GM18951 (cell line): ENCODE results near the gene ARHGAP45.

Experiments used
- POLR2A ChIP-seq: IDR thresholded peaks from 4 replicates; pipeline ENCODE4 v1.6.1; 2011; ENCODE audit warnings: mild to moderate bottlenecking; ENCODE audit not compliant: insufficient read length, insufficient read depth; ENCODE audit errors: extremely low read depth
- in situ Hi-C: fragments of 300-500 bp; cut with MboI; formaldehyde crosslinking; loops from one replicate; pipeline ENCODE4 v1.12.0; 2022; ENCODE audit warnings: low sequenced_read_pairs, mixed read lengths, inconsistent platforms; ENCODE audit not compliant: unreplicated experiment

Gene ARHGAP45

DNA sequence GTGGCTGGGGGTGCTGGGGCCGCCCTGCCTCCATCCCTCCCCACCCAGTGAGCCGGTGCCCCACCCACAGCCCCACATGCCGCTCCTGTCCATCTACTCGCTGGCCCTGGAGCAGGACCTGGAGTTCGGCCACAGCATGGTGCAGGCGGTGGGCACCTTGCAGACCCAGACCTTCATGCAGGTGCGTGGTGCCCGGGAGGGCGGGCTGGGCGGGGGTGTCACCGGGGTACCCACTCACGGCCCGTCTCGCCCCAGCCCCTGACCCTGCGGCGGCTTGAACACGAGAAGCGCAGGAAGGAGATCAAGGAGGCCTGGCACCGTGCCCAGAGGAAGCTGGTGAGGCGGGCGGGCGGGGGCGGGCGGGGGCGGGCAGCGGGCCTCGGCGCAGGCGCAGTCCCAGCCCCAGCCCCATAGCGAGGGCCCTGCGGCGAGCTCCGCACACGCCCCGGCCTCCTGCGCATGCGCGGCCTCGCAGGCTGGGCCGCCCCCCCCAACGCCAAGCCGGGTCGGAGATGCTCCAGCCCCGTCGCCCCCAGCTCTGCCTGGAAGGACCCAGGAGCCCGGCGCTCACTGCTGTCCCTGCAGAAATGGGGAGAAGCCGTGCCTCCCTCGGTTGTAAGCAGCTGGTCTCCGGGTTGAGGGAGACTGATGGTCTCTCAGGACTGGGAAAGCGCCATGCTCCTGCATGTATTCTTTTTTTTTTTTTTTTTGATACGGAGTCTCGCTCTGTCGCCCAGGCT, 7.7 kb downstream of the ARHGAP45 start:
- in situ Hi-C loops = no loop called here
- TF ChIP-seq POLR2A = peak; percentile 53

DNA sequence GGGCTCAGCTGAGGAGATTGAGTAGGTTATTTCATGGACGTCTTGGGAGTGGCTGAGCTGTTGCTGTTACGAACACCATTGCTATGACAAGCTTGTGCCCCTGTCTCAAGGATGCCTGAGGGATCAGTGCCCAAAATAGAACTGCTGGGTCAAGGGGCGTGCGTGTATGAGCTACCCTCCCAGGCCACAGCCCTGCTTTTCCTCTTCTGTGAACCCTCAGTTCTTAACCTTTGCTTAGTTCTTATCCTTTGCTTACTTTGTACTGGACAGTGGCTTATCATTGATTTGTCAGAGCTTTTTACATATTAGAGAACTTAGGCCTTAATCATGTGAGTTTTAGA, 9.0 kb downstream of the ARHGAP45 start:
- in situ Hi-C loops = no loop called here
- TF ChIP-seq POLR2A = no peak

DNA sequence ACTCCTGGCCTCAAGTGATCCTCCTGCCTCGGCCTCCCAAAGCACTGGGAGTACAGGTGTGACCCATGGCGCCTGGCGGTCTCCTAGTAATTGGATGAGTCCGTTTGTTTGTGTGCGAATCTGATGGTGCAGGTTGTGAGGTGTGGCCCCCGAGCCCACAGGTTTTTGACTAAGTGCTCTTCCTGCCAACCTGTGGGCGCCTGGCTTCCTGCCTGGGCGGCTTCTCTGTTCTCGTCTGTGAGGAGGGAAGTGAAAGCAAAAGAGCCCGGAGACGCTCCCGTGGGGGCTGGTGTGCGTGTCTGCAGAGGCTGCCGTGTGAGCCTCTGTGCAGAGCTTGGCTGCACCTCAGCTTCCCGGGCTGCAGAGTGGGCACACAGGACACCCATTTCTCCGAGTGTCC, 10.0 kb downstream of the ARHGAP45 start:
- TF ChIP-seq POLR2A = peak; percentile 35
- in situ Hi-C loops = no loop called here

DNA sequence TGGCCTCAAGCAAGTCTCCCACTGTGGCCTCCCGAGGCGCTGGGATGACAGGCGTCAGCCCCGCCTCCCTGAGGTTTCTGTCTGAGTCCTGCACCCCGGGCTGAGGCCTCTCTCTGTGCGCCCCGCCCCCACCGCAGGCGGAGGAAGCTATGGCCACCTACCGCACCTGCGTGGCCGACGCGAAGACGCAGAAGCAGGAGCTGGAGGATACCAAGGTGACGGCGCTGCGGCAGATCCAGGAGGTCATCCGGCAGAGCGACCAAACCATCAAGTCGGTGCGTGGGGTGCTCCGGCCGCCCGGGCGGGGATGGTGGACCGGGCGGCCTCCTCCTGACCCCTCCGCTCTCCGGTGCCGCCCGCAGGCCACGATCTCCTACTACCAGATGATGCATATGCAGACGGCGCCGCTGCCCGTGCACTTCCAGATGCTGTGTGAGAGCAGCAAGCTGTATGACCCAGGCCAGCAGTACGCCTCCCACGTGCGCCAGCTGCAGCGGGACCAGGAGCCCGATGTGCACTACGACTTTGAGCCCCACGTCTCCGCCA, 12.7 kb downstream of the ARHGAP45 start:
- in situ Hi-C loops = no loop called here
- TF ChIP-seq POLR2A = no peak

DNA sequence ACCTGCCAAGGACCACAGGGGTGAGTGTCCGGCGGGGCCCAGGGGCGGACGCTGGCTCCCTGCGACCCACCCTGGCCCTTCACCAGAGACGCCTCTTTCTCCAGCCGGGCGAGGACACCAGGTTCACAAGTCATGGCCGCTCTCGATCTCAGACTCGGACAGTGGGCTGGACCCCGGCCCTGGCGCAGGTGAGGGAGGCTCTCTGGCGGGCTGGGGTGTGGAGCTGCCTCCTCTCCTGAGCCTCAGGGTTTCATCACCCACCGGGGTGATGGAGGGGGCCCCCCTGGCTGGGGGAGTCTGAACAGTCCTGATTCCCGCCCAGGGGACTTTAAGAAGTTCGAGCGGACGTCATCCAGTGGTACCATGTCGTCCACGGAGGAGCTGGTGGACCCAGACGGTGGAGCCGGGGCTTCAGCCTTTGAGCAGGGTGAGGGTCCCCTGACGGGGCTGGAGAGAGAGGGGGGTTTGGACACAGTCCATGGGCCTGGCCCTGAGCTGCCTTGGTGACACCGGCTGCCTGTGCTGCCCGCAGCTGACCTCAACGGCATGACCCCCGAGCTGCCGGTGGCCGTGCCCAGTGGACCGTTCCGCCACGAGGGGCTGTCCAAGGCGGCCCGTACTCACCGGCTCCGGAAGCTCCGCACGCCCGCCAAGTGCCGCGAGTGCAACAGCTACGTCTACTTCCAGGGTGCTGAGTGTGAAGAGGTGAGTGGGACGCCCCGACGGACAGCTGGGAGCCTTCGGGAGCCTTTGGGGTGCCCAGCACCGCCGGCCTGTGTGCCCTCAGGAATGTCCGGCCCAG, 13.6 kb downstream of the ARHGAP45 start:
- no peak for TF ChIP-seq POLR2A
- in situ Hi-C loops = no loop called here

DNA sequence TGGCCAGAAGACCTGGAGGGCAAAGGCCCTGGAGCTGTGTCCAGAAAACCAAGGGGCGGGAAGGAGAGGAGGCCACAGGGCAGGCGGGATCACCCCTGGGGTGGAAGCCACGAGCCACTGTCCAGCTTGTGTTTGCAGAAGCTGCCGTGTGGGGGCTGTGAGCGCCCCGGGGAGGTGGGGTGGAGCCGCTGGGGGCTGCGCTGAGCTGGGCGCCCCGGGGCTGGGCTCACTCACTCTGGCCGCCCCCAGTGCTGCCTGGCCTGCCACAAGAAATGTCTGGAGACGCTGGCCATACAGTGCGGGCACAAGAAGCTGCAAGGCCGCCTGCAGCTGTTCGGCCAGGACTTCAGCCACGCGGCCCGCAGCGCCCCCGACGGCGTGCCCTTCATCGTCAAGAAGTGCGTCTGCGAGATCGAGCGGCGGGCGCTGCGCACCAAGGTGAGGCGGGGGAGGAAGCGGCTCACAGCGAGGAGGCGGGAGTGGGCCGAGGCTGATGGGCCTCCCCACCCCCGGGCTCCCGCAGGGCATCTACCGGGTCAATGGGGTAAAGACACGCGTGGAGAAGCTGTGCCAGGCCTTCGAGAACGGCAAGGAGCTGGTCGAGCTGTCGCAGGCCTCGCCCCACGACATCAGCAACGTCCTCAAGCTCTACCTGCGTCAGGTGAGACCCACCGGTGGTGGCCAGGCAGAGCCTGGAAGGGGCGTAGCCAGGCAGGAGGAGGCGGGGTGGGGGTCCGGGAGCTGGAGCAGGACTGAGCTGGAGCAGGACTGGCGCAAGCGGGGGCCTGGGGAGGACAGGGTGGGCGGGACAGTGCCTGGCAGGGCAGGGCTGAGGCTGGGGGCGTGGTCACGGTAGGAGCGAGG, 14.6 kb downstream of the ARHGAP45 start:
- in situ Hi-C loops = no loop called here
- TF ChIP-seq POLR2A = no peak

DNA sequence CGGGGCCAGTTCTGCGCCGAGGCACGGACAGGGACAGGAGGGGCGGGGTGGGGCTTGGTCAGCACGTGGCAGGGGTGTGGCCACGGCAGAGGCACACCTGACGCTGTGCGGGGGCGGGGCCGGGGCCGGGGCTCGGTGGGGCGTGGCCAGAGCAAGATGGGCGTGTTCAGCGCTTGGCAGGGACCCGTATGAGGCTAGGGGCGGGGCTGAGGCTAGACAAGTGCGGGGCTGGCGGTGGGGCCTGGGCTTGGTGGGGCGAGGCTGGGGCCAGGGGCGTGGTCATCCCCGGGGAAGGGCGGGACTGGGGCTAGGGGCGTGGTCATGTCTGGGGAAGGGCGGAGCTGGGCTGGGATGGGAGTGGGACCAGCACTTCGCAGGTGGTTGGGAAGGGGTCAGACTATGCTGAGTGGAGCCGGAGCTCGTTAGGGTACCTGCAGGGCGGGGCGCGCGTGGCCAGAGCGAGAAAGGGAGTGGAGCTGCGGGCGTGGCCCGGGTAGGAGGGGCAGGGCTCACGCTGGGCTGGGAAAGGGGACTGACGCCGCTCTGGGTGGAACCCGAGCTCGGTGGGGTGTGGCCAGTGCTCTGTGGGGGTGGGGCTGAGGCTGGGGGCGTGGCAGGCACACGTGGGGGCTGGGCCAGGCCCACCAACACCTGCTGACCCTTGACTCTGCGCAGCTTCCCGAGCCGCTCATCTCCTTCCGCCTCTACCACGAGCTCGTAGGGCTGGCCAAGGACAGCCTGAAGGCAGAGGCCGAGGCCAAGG, 15.4 kb downstream of the ARHGAP45 start:
- in situ Hi-C loops = no loop called here
- no peak for TF ChIP-seq POLR2A

DNA sequence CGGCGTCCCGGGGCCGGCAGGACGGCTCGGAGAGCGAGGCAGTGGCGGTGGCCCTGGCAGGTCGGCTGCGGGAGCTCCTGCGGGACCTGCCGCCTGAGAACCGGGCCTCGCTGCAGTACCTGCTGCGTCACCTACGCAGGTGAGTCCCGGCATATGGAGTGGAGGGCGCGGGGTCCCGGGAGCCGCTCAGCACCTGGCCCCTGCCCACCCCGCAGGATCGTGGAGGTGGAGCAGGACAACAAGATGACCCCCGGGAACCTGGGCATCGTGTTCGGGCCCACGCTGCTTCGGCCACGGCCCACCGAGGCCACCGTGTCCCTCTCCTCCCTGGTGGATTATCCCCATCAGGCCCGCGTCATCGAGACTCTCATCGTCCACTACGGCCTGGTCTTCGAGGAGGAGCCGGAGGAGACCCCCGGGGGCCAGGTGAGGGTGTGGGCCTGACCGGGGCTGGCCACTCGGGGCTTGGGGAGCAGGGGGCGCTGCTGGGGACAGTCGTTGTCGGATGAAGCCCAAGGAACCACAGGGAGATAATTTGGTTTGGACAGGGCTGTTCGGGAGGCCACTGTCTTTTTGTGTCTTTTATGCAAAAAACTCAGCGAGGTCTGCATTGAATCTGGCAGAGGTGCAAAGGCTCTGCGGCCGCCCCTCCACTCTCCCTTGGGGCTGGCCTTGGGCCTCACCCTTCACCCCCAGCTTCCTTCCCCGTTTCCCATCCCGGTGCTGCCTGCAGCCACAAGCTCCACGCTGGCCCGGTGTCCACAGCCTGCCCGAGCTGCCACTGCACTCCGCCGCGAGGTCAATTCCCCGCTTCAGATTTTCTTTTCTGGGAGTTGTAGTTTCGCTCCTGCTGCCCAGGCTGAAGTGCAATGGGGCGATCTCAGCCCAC, 16.2 kb downstream of the ARHGAP45 start:
- TF ChIP-seq POLR2A = no peak
- in situ Hi-C loops = no loop called here

DNA sequence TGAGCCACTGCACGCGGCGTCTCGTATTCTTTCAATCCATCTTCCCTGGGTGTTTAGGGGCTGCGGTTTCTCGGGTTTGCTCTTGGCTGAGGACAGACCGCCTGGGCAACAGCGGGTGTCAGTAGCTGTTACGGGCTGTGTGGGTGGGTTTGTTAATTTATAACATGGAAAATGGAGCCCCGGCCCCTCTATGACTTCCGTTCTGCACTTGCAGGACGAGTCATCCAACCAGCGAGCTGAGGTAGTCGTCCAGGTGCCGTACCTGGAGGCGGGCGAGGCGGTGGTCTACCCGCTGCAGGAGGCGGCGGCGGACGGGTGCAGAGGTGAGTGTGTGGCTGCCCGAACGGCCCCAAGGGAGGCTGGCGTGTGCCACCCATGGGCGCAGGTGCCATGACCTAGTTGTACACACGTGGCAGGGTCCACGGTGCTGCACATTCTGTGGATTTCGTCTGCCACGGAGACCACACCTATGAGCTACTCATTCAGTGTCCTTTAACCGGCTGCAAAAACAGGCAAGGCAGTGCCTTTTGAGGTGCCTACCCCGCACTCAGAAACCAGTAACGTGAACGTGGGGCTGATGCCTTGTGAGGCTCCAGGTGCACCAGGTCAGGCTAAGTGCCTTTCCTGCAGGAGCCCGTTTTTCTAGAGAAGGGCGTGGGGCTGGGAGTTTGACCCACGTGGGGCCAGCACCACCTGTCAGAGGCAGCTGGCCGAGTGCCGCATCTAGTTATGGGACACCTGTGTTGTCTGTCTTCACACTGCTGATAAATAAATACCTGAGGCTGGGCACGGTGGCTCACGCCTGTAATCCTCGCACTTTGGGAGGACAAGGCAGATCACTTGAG, 17.3 kb downstream of the ARHGAP45 start:
- in situ Hi-C loops = no loop called here
- peak; percentile 0 for TF ChIP-seq POLR2A

DNA sequence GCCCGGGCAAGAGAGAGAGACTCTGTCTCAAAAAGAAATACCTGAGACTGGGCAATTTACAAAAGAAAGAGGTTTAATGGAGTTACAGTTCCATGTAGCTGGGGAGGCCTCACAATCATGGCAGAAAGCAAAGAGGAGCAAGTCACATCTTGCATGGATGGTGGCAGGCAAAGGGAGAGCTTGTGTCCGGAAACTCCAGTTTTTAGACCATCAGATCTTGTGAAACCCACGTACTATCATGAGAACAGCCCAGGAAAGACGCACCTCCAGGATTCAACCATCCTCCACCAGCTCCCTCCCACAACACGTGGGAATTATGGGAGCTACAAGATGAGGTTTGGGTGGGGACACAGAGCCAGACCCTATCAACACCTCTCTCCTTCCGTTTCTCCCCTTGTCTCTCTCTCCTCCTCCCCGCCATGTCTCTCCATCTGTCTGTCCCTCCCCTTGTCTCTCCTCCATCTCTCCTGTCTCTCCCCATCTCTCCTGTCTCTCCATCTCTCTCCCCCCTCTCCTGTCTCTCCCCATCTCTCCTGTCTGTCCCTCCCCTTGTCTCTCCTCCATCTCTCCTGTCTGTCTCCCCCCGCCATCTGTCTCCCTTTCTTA, 18.2 kb downstream of the ARHGAP45 start:
- in situ Hi-C loops = no loop called here
- no peak for TF ChIP-seq POLR2A
